Measurements from ENCODE around the gene GSE1. TPM values are rescaled to one million over a fixed set of nuclear protein-coding genes. Genes with fewer than 3 reads are reported as not detected.

Gene GSE1
- total and polyA plus RNA-seq, 2 of the 13 experiments (the other 11 are each of a cell fraction or from before 2014, with no cell fraction given) = 16.1 to 31.2 TPM

GRCh38 chr16:85611444-85612190 lies 1.5 kb upstream of the GSE1 start (continued):
- no peak for TF ChIP-seq USF2 (IDR thresholded peaks at IDR 0.05; ENCODE audit: low read depth, low read length)
- TF ChIP-seq USF2 (CRISPR knock-in tag; IDR thresholded peaks at IDR 0.05; ENCODE audit: borderline replicate concordance) = no peak
- TF ChIP-seq ZNF781 (CRISPR knock-in tag; IDR thresholded peaks at IDR 0.05; ENCODE audit: borderline replicate concordance, not compliant biosample characterization) = no peak
- no peak for TF ChIP-seq ZNF180 (CRISPR knock-in tag; IDR thresholded peaks at IDR 0.05; ENCODE audit: borderline replicate concordance, low read depth)
- no peak for TF ChIP-seq ZNF646 (CRISPR knock-in tag; IDR thresholded peaks at IDR 0.05)
- no peak for TF ChIP-seq ZNF572 (CRISPR knock-in tag; IDR thresholded peaks at IDR 0.05)
- TF ChIP-seq YY1 (IDR thresholded peaks at IDR 0.05; ENCODE audit: insufficient read depth, insufficient replicate concordance, low read depth, low read length) = no peak
- peak; percentile 22; the same call in 1 of the 2 replicates for TF ChIP-seq REPIN1 (CRISPR knock-in tag; IDR thresholded peaks at IDR 0.05; ENCODE audit: borderline replicate concordance, low read depth)
- TF ChIP-seq EP300 (IDR thresholded peaks at IDR 0.05; ENCODE audit: low read depth in 2 of 2, low read length in 2 of 2) = no peak
- no peak for TF ChIP-seq EP300 (CRISPR knock-in tag; IDR thresholded peaks at IDR 0.05; ENCODE audit: borderline replicate concordance)
- no peak for TF ChIP-seq ZNF12 (CRISPR knock-in tag; IDR thresholded peaks at IDR 0.05)
- no peak for TF ChIP-seq ZNF678 (CRISPR knock-in tag; IDR thresholded peaks at IDR 0.05)
- no peak for TF ChIP-seq LRRFIP1 (CRISPR knock-in tag; conservative IDR thresholded peaks at IDR 0.05)
